ENCODE data around the gene CDH4. TPM values are rescaled to one million over a fixed set of nuclear protein-coding genes. Genes with fewer than 3 reads are reported as not detected.

The CDH4 gene
- total RNA-seq, 1 donor from 2014 or later: 0.23 TPM

GRCh38 chr20:61379898-61380544 is 128.0 kb downstream of the CDH4 start:
- no peaks in the 10 kb centered on the region for H3K9me3 Mint-ChIP-seq (ENCODE audit: unreplicated experiment)
- H3K4me3 Mint-ChIP-seq (ENCODE audit: unreplicated experiment): no peak overlapping the region
- no peak for TF ChIP-seq CTCF (IDR thresholded peaks at IDR 0.05; ENCODE audit: unreplicated experiment)
- H3K4me1 Mint-ChIP-seq (ENCODE audit: unreplicated experiment): no peaks in the 10 kb centered on the region
- no peak overlapping the region for H3K27ac Mint-ChIP-seq (ENCODE audit: unreplicated experiment)
- H3K36me3 Mint-ChIP-seq (ENCODE audit: low read depth, unreplicated experiment): peaks cover 6% of the 10 kb centered on the region
- no peak for DNase-seq (ENCODE audit: low spot score)
- peaks cover 3% of the 10 kb centered on the region for H3K27me3 Mint-ChIP-seq (ENCODE audit: unreplicated experiment)

- Mint-ChIP-seq H3K27ac (ENCODE audit: unreplicated experiment) (no peak overlapping the region), H3K4me3 (ENCODE audit: unreplicated experiment) (no peak overlapping the region), H3K36me3 (ENCODE audit: low read depth, unreplicated experiment) (peaks cover 6% of the 10 kb centered on the region), H3K4me1 (ENCODE audit: unreplicated experiment) (no peaks in the 10 kb centered on the region), H3K27me3 (ENCODE audit: unreplicated experiment) (peaks cover 5% of the 10 kb centered on the region), H3K9me3 (ENCODE audit: unreplicated experiment) (no peaks in the 10 kb centered on the region)
- no peak for DNase-seq (ENCODE audit: low spot score)
- no peak for TF ChIP-seq CTCF (IDR thresholded peaks at IDR 0.05; ENCODE audit: unreplicated experiment)
These were observed 128.5 kb downstream of the CDH4 start for GRCh38 chr20:61380545-61380915.

GRCh38 chr20:61382194-61382593 is 130.1 kb downstream of the CDH4 start:
- DNase-seq (ENCODE audit: low spot score): no peak
- Mint-ChIP-seq H3K9me3 (ENCODE audit: unreplicated experiment) (no peaks in the 10 kb centered on the region), H3K36me3 (ENCODE audit: low read depth, unreplicated experiment) (peaks cover 6% of the 10 kb centered on the region), H3K27ac (ENCODE audit: unreplicated experiment) (no peak overlapping the region), H3K4me1 (ENCODE audit: unreplicated experiment) (no peaks in the 10 kb centered on the region), H3K27me3 (ENCODE audit: unreplicated experiment) (peaks cover 7% of the 10 kb centered on the region), H3K4me3 (ENCODE audit: unreplicated experiment) (no peak overlapping the region)
- TF ChIP-seq CTCF (IDR thresholded peaks at IDR 0.05; ENCODE audit: unreplicated experiment): no peak

- H3K36me3 Mint-ChIP-seq (ENCODE audit: low read depth, unreplicated experiment): peaks cover 6% of the 10 kb centered on the region
- H3K27ac Mint-ChIP-seq (ENCODE audit: unreplicated experiment): no peak overlapping the region
- no peaks in the 10 kb centered on the region for H3K4me1 Mint-ChIP-seq (ENCODE audit: unreplicated experiment)
- no peak for DNase-seq (ENCODE audit: low spot score)
- no peaks in the 10 kb centered on the region for H3K9me3 Mint-ChIP-seq (ENCODE audit: unreplicated experiment)
- H3K27me3 Mint-ChIP-seq (ENCODE audit: unreplicated experiment): peaks cover 5% of the 10 kb centered on the region
- no peak overlapping the region for H3K4me3 Mint-ChIP-seq (ENCODE audit: unreplicated experiment)
- TF ChIP-seq CTCF (IDR thresholded peaks at IDR 0.05; ENCODE audit: unreplicated experiment): no peak
These were observed 133.2 kb downstream of the CDH4 start for GRCh38 chr20:61385296-61385695.

- H3K4me3 Mint-ChIP-seq (ENCODE audit: unreplicated experiment): no peak overlapping the region
- DNase-seq (ENCODE audit: low spot score): no peak
- H3K27me3 Mint-ChIP-seq (ENCODE audit: unreplicated experiment): peaks cover 5% of the 10 kb centered on the region
- TF ChIP-seq CTCF (IDR thresholded peaks at IDR 0.05; ENCODE audit: unreplicated experiment): no peak
- H3K27ac Mint-ChIP-seq (ENCODE audit: unreplicated experiment): no peak overlapping the region
- H3K9me3 Mint-ChIP-seq (ENCODE audit: unreplicated experiment): no peaks in the 10 kb centered on the region
- no peaks in the 10 kb centered on the region for H3K4me1 Mint-ChIP-seq (ENCODE audit: unreplicated experiment)
- peaks cover 6% of the 10 kb centered on the region for H3K36me3 Mint-ChIP-seq (ENCODE audit: low read depth, unreplicated experiment)
These were observed 133.7 kb downstream of the CDH4 start for GRCh38 chr20:61385731-61386130.

All from endothelial cell (in vitro differentiated cells).